Right atrium auricular region (tissue), 2 donors: ENCODE results near the gene LCORL. TPM values are rescaled to one million over a fixed set of nuclear protein-coding genes. Genes with fewer than 3 reads are reported as not detected.

Experiments used
- DNase-seq: peaks from one replicate; pipeline ENCODE4 v3.0.0-alpha.2; 2019; ENCODE audit warnings: low spot score
- H3K27ac ChIP-seq, 2 donors: fragments of 200-600 bp; sonication (generic); 1 replicate in 1 of 2; 2 replicates in 1 of 2; pipeline ENCODE4 v1.5.1; 2016 to 2019
- H3K27me3 ChIP-seq, 2 donors: fragments of 200-600 bp; sonication (generic); one replicate each; pipeline versions ENCODE4 v1.5.1 to v1.6.0; 2017 to 2019
- H3K36me3 ChIP-seq: fragments of 200-600 bp; sonication (generic); one replicate; pipeline ENCODE4 v1.5.1; 2016
- H3K4me1 ChIP-seq, 2 donors: fragments of 200-600 bp; sonication (generic); one replicate each; pipeline versions ENCODE4 v1.5.1 to v1.6.0; 2017 to 2019
- H3K4me3 ChIP-seq, 2 donors: fragments of 200-600 bp; sonication (generic); 1 replicate in 1 of 2; 2 replicates in 1 of 2; pipeline ENCODE4 v1.5.1; 2017 to 2019; ENCODE audit warnings: mild to moderate bottlenecking in 1 of 2, moderate library complexity in 1 of 2
- H3K9me3 ChIP-seq, 2 donors: fragments of 200-600 bp; sonication (generic); one replicate each; pipeline ENCODE4 v1.5.1; 2019
- total RNA-seq, 2 donors: library from RNA; depleted of rRNA; stranded (reverse); fragments of >200 nt; gene quantifications; one replicate each; pipeline ENCODE4 v1.1.0, GENCODE V29; 2016
- TF ChIP-seq, protein P1 (sequence below), 2 donors: fragments of 200-600 bp; sonication (generic); IDR thresholded peaks; one replicate each; pipeline ENCODE4 v1.5.1; 2019; ENCODE audit warnings: antibody characterized with exemption in 2 of 2

LCORL gene
- total RNA-seq, 2 donors from 2014 or later, result 8.8 to 12.3 TPM

- Histone ChIP-seq H3K4me3 (no peak overlapping the region), H3K27me3 (no peaks in the 10 kb centered on the region), H3K4me1 (no peaks in the 10 kb centered on the region), H3K27ac (no peak overlapping the region), H3K36me3 (no peaks in the 10 kb centered on the region), H3K9me3 (no peaks in the 10 kb centered on the region)
- TF ChIP-seq, protein P1, sequence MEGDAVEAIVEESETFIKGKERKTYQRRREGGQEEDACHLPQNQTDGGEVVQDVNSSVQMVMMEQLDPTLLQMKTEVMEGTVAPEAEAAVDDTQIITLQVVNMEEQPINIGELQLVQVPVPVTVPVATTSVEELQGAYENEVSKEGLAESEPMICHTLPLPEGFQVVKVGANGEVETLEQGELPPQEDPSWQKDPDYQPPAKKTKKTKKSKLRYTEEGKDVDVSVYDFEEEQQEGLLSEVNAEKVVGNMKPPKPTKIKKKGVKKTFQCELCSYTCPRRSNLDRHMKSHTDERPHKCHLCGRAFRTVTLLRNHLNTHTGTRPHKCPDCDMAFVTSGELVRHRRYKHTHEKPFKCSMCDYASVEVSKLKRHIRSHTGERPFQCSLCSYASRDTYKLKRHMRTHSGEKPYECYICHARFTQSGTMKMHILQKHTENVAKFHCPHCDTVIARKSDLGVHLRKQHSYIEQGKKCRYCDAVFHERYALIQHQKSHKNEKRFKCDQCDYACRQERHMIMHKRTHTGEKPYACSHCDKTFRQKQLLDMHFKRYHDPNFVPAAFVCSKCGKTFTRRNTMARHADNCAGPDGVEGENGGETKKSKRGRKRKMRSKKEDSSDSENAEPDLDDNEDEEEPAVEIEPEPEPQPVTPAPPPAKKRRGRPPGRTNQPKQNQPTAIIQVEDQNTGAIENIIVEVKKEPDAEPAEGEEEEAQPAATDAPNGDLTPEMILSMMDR (IDR thresholded peaks at IDR 0.05), result no peak
- no peak for DNase-seq
These were observed 26.4 kb downstream of the LCORL start for GRCh38 chr4:17995165-17995564.

- Histone ChIP-seq H3K36me3 (no peaks in the 10 kb centered on the region), H3K4me1 (no peaks in the 10 kb centered on the region), H3K9me3 (no peaks in the 10 kb centered on the region), H3K27me3 (no peaks in the 10 kb centered on the region), H3K4me3 (no peak overlapping the region), H3K27ac (no peak overlapping the region)
- TF ChIP-seq, protein P1 (IDR thresholded peaks at IDR 0.05), result no peak
- DNase-seq, result no peak
These were observed 35.7 kb downstream of the LCORL start for GRCh38 chr4:17985832-17986231.

- Histone ChIP-seq H3K27me3 (no peaks in the 10 kb centered on the region), H3K36me3 (no peaks in the 10 kb centered on the region), H3K4me3 (no peak overlapping the region), H3K9me3 (peaks cover 0 to 3% of the 10 kb centered on the region in 2 donors), H3K4me1 (no peaks in the 10 kb centered on the region), H3K27ac (no peak overlapping the region)
- no peak for DNase-seq
- TF ChIP-seq, protein P1 (IDR thresholded peaks at IDR 0.05), result no peak
These were observed 40.5 kb downstream of the LCORL start for GRCh38 chr4:17981063-17981462.

DNA sequence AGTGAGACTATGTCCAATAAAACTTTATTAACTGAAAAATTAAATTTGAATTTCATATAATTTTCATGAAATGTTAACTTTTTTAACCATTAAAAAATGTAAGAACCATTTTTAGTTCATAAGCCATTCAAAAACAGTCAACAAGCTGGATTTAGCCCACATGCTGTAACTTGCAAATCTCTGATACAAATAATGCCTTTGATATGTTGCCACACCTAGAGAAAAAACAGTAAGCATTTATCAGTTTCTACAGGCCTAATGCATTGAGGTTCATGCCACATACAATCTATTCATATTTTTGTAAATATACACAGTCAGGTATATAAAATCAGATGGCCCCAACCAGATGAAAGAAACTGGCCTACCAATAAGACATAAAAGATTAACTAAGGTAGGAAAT, 52.8 kb downstream of the LCORL start:
- TF ChIP-seq, protein P1 (IDR thresholded peaks at IDR 0.05), result no peak
- Histone ChIP-seq H3K9me3 (no peaks in the 10 kb centered on the region), H3K36me3 (no peaks in the 10 kb centered on the region), H3K27me3 (no peaks in the 10 kb centered on the region), H3K4me1 (no peaks in the 10 kb centered on the region), H3K27ac (no peak overlapping the region), H3K4me3 (no peak overlapping the region)
- DNase-seq, result no peak

GRCh38 chr4:17967078-17967477, 54.5 kb downstream of the LCORL start:
- H3K9me3 ChIP-seq, result no peaks in the 10 kb centered on the region
- H3K27me3 ChIP-seq, result no peaks in the 10 kb centered on the region
- no peak overlapping the region for H3K27ac ChIP-seq
- H3K4me3 ChIP-seq, result no peak overlapping the region
- no peaks in the 10 kb centered on the region for H3K4me1 ChIP-seq
- no peaks in the 10 kb centered on the region for H3K36me3 ChIP-seq
- TF ChIP-seq, protein P1 (IDR thresholded peaks at IDR 0.05), result no peak
- no peak for DNase-seq

- TF ChIP-seq, protein P1 (IDR thresholded peaks at IDR 0.05), result no peak
- H3K27ac ChIP-seq, result no peak overlapping the region
- H3K9me3 ChIP-seq, result no peaks in the 10 kb centered on the region
These were observed 55.2 kb downstream of the LCORL start for GRCh38 chr4:17966312-17966711.

More at GRCh38 chr4:17966312-17966711, 55.2 kb downstream of the LCORL start:
- Histone ChIP-seq H3K4me1 (no peaks in the 10 kb centered on the region), H3K4me3 (no peak overlapping the region), H3K27me3 (no peaks in the 10 kb centered on the region), H3K36me3 (no peaks in the 10 kb centered on the region)
- DNase-seq, result no peak
